HepG2 (cell line): Measurements from ENCODE around the gene C17orf58. TPM values are rescaled to one million over a fixed set of nuclear protein-coding genes. Genes with fewer than 3 reads are reported as not detected.

Experiments
- HDAC1 ChIP-seq: sonication (generic); formaldehyde crosslinking; IDR thresholded peaks from 2 replicates; pipeline ENCODE4 v1.5.1; 2020; ENCODE audit warnings: mild to moderate bottlenecking, missing genetic modification reagents
- HNRNPL ChIP-seq: fragments of 200-400 bp; formaldehyde crosslinking; IDR thresholded peaks from 2 replicates; pipeline ENCODE4 v1.6.1; 2017; ENCODE audit warnings: mild to moderate bottlenecking, low read depth, low read length
- HOXA3 ChIP-seq: sonication (generic); formaldehyde crosslinking; IDR thresholded peaks from 2 replicates; pipeline ENCODE4 v1.5.0; 2020; ENCODE audit warnings: missing genetic modification reagents
- KDM2A ChIP-seq: sonication (generic); formaldehyde crosslinking; IDR thresholded peaks from 2 replicates; pipeline ENCODE4 v1.4.0; 2020; ENCODE audit warnings: low read depth, missing genetic modification reagents, borderline replicate concordance
- MAF1 ChIP-seq: sonication (generic); formaldehyde crosslinking; IDR thresholded peaks from 2 replicates; pipeline ENCODE4 v1.5.0; 2020; ENCODE audit warnings: missing genetic modification reagents, borderline replicate concordance
- MXD4 ChIP-seq: IDR thresholded peaks from 2 replicates; pipeline ENCODE4 v1.6.1; 2016; ENCODE audit warnings: mild to moderate bottlenecking, missing biosample characterization, missing genetic modification reagents
- NR2F2 ChIP-seq: IDR thresholded peaks from 2 replicates; pipeline ENCODE4 v1.6.1; 2012; ENCODE audit warnings: low read depth, inconsistent platforms, borderline replicate concordance
- NRL ChIP-seq: sonication (generic); formaldehyde crosslinking; IDR thresholded peaks from 2 replicates; pipeline ENCODE4 v1.5.0; 2020; ENCODE audit warnings: missing genetic modification reagents, mild to moderate bottlenecking, moderate library complexity, borderline replicate concordance
- ONECUT2 ChIP-seq: sonication (generic); formaldehyde crosslinking; IDR thresholded peaks from 2 replicates; pipeline ENCODE4 v1.4.0; 2020; ENCODE audit warnings: missing genetic modification reagents
- RAD21 ChIP-seq: fragments of 450-650 bp; formaldehyde crosslinking; IDR thresholded peaks from 2 replicates; pipeline ENCODE4 v1.5.0; 2020; ENCODE audit warnings: mild to moderate bottlenecking
- SIX1 ChIP-seq: sonication (generic); formaldehyde crosslinking; IDR thresholded peaks from 2 replicates; pipeline ENCODE4 v1.4.0; 2020; ENCODE audit warnings: missing genetic modification reagents, borderline replicate concordance
- SP4 ChIP-seq: sonication (generic); formaldehyde crosslinking; IDR thresholded peaks from 2 replicates; pipeline ENCODE4 v1.8.1; 2023; ENCODE audit warnings: mild to moderate bottlenecking, missing genetic modification reagents
- ZBTB20 ChIP-seq: sonication (generic); formaldehyde crosslinking; IDR thresholded peaks from 2 replicates; pipeline ENCODE4 v1.8.1; 2023; ENCODE audit warnings: missing genetic modification reagents, low read depth, mild to moderate bottlenecking, borderline replicate concordance
- ZBTB42 ChIP-seq: sonication (generic); formaldehyde crosslinking; IDR thresholded peaks from 2 replicates; pipeline ENCODE4 v1.5.0; 2020; ENCODE audit warnings: mild to moderate bottlenecking, missing genetic modification reagents
- ZC3H4 ChIP-seq: sonication (generic); formaldehyde crosslinking; IDR thresholded peaks from 2 replicates; pipeline ENCODE4 v1.4.0; 2020; ENCODE audit warnings: missing genetic modification reagents, borderline replicate concordance
- ZFP90 ChIP-seq: sonication (generic); formaldehyde crosslinking; IDR thresholded peaks from 2 replicates; pipeline ENCODE4 v1.8.0; 2022; ENCODE audit warnings: missing genetic modification reagents, mild to moderate bottlenecking, inconsistent platforms, borderline replicate concordance
- ZMAT3 ChIP-seq: sonication (generic); formaldehyde crosslinking; conservative IDR thresholded peaks from 2 replicates; pipeline ENCODE4 v1.7.0; 2021; ENCODE audit warnings: missing genetic modification reagents
- ZSCAN31 ChIP-seq: sonication (generic); formaldehyde crosslinking; IDR thresholded peaks from 2 replicates; pipeline ENCODE4 v1.5.0; 2020; ENCODE audit warnings: low read depth, mild to moderate bottlenecking, missing genetic modification reagents
- polyA plus RNA-seq, 8 experiments: library from polyadenylated mRNA; depleted of rRNA in 3 of 8; stranded (reverse) in 7 of 8; unstranded in 1 of 8; fragments of >200 nt; fragmentation: Illumina TruSeq in 4 of 8; extraction: Trizol in 4 of 8; gene quantifications; 2 replicates each; pipeline versions ENCODE4 v1.2.1 to v1.2.3, GENCODE V29; 2011 to 2016; ENCODE audit warnings: low read depth in 4 of 8, missing spikeins in 1 of 8, mixed read lengths in 1 of 8; ENCODE audit not compliant: insufficient read depth in 1 of 8
- total RNA-seq, 5 experiments: library from RNA; depleted of rRNA; stranded (reverse); fragments of >200 nt; fragmentation: Illumina TruSeq; extraction: Trizol; gene quantifications; 2 replicates each; pipeline ENCODE4 v1.2.3, GENCODE V29; 2016; ENCODE audit warnings: low read depth in 1 of 5
- TF ChIP-seq, protein P1 (sequence below): sonication (generic); formaldehyde crosslinking; IDR thresholded peaks from 2 replicates; pipeline ENCODE4 v1.5.1; 2020; ENCODE audit warnings: mild to moderate bottlenecking, missing genetic modification reagents, borderline replicate concordance
- TF ChIP-seq, protein P2 (sequence below): sonication (generic); formaldehyde crosslinking; IDR thresholded peaks from 2 replicates; pipeline ENCODE4 v1.4.0; 2020; ENCODE audit warnings: missing genetic modification reagents, borderline replicate concordance

Gene C17orf58
- total and polyA plus RNA-seq, 2 of the 13 experiments (the other 11 are each of a cell fraction or from before 2014, with no cell fraction given), result 15.6 to 15.8 TPM

DNA sequence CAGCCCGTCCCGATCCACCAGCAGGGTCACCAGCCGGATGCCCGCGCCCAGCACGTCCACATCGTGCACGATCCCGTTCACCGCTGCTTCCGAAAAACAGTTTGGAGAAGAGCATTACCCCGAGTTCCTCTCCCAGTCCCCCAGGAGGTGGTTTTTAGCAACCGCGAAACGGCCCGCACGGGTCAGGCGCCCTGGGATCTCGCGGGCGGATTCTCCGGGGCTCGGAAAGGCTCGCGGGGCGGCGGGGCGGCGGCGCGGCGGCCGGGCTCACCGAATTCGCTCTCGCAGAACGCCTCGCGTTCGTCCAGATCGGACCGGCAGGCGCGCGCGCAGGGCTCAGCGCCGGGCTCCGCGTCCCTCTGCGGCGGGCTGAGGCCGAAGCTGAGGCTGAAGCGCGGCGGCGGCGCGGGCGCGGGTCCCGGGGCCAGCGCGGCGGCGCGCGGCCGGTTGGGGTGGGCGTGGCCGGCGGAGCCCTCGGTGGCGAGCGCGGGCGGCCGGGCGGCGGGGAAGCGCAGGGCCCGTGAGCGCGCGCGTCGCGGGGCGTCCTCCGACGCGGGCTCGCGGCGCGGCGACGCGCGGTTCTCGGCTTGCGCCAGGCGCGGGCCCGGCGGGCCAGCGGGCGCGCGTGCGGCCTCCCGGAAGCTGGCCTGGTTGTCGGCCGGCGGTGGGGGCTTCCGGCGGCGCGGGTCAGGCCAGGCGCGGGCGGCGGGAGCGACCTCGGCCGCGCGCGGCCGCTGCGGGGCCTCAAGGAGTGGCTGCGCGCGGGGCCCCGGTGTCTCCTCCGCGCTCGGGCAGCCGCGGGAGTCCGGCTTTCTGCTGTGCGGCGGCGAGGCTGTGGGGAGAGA lies 2.9 kb downstream of the C17orf58 start (continued):
- TF ChIP-seq, protein P1, sequence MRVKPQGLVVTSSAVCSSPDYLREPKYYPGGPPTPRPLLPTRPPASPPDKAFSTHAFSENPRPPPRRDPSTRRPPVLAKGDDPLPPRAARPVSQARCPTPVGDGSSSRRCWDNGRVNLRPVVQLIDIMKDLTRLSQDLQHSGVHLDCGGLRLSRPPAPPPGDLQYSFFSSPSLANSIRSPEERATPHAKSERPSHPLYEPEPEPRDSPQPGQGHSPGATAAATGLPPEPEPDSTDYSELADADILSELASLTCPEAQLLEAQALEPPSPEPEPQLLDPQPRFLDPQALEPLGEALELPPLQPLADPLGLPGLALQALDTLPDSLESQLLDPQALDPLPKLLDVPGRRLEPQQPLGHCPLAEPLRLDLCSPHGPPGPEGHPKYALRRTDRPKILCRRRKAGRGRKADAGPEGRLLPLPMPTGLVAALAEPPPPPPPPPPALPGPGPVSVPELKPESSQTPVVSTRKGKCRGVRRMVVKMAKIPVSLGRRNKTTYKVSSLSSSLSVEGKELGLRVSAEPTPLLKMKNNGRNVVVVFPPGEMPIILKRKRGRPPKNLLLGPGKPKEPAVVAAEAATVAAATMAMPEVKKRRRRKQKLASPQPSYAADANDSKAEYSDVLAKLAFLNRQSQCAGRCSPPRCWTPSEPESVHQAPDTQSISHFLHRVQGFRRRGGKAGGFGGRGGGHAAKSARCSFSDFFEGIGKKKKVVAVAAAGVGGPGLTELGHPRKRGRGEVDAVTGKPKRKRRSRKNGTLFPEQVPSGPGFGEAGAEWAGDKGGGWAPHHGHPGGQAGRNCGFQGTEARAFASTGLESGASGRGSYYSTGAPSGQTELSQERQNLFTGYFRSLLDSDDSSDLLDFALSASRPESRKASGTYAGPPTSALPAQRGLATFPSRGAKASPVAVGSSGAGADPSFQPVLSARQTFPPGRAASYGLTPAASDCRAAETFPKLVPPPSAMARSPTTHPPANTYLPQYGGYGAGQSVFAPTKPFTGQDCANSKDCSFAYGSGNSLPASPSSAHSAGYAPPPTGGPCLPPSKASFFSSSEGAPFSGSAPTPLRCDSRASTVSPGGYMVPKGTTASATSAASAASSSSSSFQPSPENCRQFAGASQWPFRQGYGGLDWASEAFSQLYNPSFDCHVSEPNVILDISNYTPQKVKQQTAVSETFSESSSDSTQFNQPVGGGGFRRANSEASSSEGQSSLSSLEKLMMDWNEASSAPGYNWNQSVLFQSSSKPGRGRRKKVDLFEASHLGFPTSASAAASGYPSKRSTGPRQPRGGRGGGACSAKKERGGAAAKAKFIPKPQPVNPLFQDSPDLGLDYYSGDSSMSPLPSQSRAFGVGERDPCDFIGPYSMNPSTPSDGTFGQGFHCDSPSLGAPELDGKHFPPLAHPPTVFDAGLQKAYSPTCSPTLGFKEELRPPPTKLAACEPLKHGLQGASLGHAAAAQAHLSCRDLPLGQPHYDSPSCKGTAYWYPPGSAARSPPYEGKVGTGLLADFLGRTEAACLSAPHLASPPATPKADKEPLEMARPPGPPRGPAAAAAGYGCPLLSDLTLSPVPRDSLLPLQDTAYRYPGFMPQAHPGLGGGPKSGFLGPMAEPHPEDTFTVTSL (CRISPR knock-in tag), result peak; percentile 53; the same call in 1 of the 2 replicates
- TF ChIP-seq ONECUT2 (CRISPR knock-in tag) (no peak), SP4 (peak; percentile 33), MAF1 (CRISPR knock-in tag) (no peak), RAD21 (CRISPR knock-in tag) (peak; percentile 46; the same call in 1 of the 2 replicates), NR2F2 (peak; percentile 26; the same call in 1 of the 2 replicates), ZBTB20 (CRISPR knock-in tag) (0 out of 2 replicates have a peak, but pooled peaks have one; percentile 11), ZFP90 (CRISPR knock-in tag) (0 out of 2 replicates have a peak, but pooled peaks have one; percentile 2), HNRNPL (0 out of 2 replicates have a peak, but pooled peaks have one; percentile 8), SIX1 (CRISPR knock-in tag) (0 out of 2 replicates have a peak, but pooled peaks have one; percentile 20), HOXA3 (peak; percentile 34; the same call in 1 of the 2 replicates), ZMAT3 (CRISPR knock-in tag) (0 out of 2 replicates have a peak, but pooled peaks have one; percentile 18), ZSCAN31 (CRISPR knock-in tag) (0 out of 2 replicates have a peak, but pooled peaks have one; percentile 33), MXD4 (0 out of 2 replicates have a peak, but pooled peaks have one; percentile 51), NRL (CRISPR knock-in tag) (peak; percentile 41; the same call in 1 of the 2 replicates), ZC3H4 (CRISPR knock-in tag) (no peak), KDM2A (CRISPR knock-in tag) (peak; percentile 85; the same call in 1 of the 2 replicates), HDAC1 (peak; percentile 59), ZBTB42 (CRISPR knock-in tag) (peak; percentile 92)
- TF ChIP-seq, protein P2, sequence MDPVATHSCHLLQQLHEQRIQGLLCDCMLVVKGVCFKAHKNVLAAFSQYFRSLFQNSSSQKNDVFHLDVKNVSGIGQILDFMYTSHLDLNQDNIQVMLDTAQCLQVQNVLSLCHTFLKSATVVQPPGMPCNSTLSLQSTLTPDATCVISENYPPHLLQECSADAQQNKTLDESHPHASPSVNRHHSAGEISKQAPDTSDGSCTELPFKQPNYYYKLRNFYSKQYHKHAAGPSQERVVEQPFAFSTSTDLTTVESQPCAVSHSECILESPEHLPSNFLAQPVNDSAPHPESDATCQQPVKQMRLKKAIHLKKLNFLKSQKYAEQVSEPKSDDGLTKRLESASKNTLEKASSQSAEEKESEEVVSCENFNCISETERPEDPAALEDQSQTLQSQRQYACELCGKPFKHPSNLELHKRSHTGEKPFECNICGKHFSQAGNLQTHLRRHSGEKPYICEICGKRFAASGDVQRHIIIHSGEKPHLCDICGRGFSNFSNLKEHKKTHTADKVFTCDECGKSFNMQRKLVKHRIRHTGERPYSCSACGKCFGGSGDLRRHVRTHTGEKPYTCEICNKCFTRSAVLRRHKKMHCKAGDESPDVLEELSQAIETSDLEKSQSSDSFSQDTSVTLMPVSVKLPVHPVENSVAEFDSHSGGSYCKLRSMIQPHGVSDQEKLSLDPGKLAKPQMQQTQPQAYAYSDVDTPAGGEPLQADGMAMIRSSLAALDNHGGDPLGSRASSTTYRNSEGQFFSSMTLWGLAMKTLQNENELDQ (CRISPR knock-in tag), result 0 out of 2 replicates have a peak, but pooled peaks have one; percentile 38
